Caco-2 (cell line): Measurements from ENCODE around the gene RFC5. TPM values are rescaled to one million over a fixed set of nuclear protein-coding genes. Genes with fewer than 3 reads are reported as not detected.

ENCODE experiments used
- total RNA-seq: library from RNA; stranded (reverse); gene quantifications from 2 replicates; pipeline ENCODE4 v1.2.3, GENCODE V29; 2022

Gene RFC5
- total RNA-seq, 1 experiment from 2014 or later, result 42.7 TPM

Other genes with a start within 250 kb of the RFC5 start
- 0.42 and 0.66 TPM in 2 replicates for gene KSR2, start 47.7 kb upstream of the RFC5 start, total RNA-seq
- 36.7 and 37.6 TPM in 2 replicates for gene WSB2, start 44.5 kb downstream of the RFC5 start, total RNA-seq
- 32.6 and 33.9 TPM in 2 replicates for gene VSIG10, start 87.3 kb downstream of the RFC5 start, total RNA-seq
- gene PEBP1, start 119.4 kb downstream of the RFC5 start, total RNA-seq, result 134 and 136 TPM in 2 replicates